Measurements from ENCODE around the gene FOXI1.
"Not testable (repeated sequence)": the region's sequence is repeated elsewhere in the genome, so short reads cannot be mapped to it uniquely, and the experiment has no call there.

Gene FOXI1

GRCh38 chr5:170092455-170093101 is 13.1 kb upstream of the FOXI1 start:
- no peak for DNase-seq (ENCODE audit: low read depth in 2 of 2)

- not testable (repeated sequence) for DNase-seq (ENCODE audit: low read depth in 2 of 2)
These were observed 11.4 kb upstream of the FOXI1 start for GRCh38 chr5:170094329-170094728.

GRCh38 chr5:170095646-170096045 is 10.1 kb upstream of the FOXI1 start:
- DNase-seq (ENCODE audit: low read depth in 2 of 2), result no peak

GRCh38 chr5:170097934-170098333 is 7.8 kb upstream of the FOXI1 start:
- no peak for DNase-seq (ENCODE audit: low read depth in 2 of 2)

- DNase-seq (ENCODE audit: low read depth in 2 of 2), result peak; percentile 51 to 53
These were observed 5.4 kb upstream of the FOXI1 start for GRCh38 chr5:170100066-170100943.

GRCh38 chr5:170103447-170103846 is 2.2 kb upstream of the FOXI1 start:
- DNase-seq (ENCODE audit: low read depth in 2 of 2), result no peak

- DNase-seq (ENCODE audit: low read depth in 2 of 2), result no peak
These were observed 1.4 kb upstream of the FOXI1 start for GRCh38 chr5:170104299-170104698.

GRCh38 chr5:170104710-170105109 is 987 bp upstream of the FOXI1 start:
- DNase-seq (ENCODE audit: low read depth in 2 of 2), result no peak

- no peak for DNase-seq (ENCODE audit: low read depth in 2 of 2)
These were observed 2.0 kb downstream of the FOXI1 start for GRCh38 chr5:170107674-170108073.

- DNase-seq (ENCODE audit: low read depth in 2 of 2), result no peak
These were observed 2.6 kb downstream of the FOXI1 start for GRCh38 chr5:170108266-170108785.

GRCh38 chr5:170109059-170110031 is 3.6 kb downstream of the FOXI1 start:
- no peak for DNase-seq (ENCODE audit: low read depth in 2 of 2)

GRCh38 chr5:170110403-170111087 is 4.8 kb downstream of the FOXI1 start:
- DNase-seq (ENCODE audit: low read depth in 2 of 2), result no peak

- DNase-seq (ENCODE audit: low read depth in 2 of 2), result no peak
These were observed 5.5 kb downstream of the FOXI1 start for GRCh38 chr5:170111088-170111785.

GRCh38 chr5:170112876-170113521 is 7.3 kb downstream of the FOXI1 start:
- no peak for DNase-seq (ENCODE audit: low read depth in 2 of 2)

GRCh38 chr5:170113522-170113900 is 7.8 kb downstream of the FOXI1 start:
- no peak for DNase-seq (ENCODE audit: low read depth in 2 of 2)

- no peak for DNase-seq (ENCODE audit: low read depth in 2 of 2)
These were observed 8.6 kb downstream of the FOXI1 start for GRCh38 chr5:170114271-170114670.

- no peak for DNase-seq (ENCODE audit: low read depth in 2 of 2)
These were observed 10.2 kb downstream of the FOXI1 start for GRCh38 chr5:170115925-170116324.

GRCh38 chr5:170117736-170118135 is 12.0 kb downstream of the FOXI1 start:
- no peak for DNase-seq (ENCODE audit: low read depth in 2 of 2)

- no peak for DNase-seq (ENCODE audit: low read depth in 2 of 2)
These were observed 14.9 kb downstream of the FOXI1 start for GRCh38 chr5:170120576-170120975.

- DNase-seq (ENCODE audit: low read depth in 2 of 2), result no peak
These were observed 15.6 kb downstream of the FOXI1 start for GRCh38 chr5:170121321-170121720.

Measured in stimulated activated CD4-positive, alpha-beta T cell treated with anti-CD3 and anti-CD28 coated beads, Interleukin-1b, Interleukin-23, amount 100 ng/mL, for 4 hours (primary cell).